Mucosa of descending colon (tissue), 3 donors: ENCODE results near the gene TADA2A. TPM values are rescaled to one million over a fixed set of nuclear protein-coding genes. Genes with fewer than 3 reads are reported as not detected.
A peak's percentile ranks its signal among the peaks of the same experiment; 100 is the strongest.

Source experiments
- ATAC-seq: fragments of 200-7000 bp; cut with Tn5 transposase; one replicate; pipeline ENCODE4 v1.9.1; 2020; ENCODE audit warnings: mild to moderate bottlenecking, moderate library complexity
- DNase-seq, 3 donors: peaks; one replicate each; pipeline ENCODE4 v3.0.0-alpha.2; 2020
- H3K36me3 ChIP-seq: fragments of 200-600 bp; one replicate; pipeline ENCODE4 v1.8.0; 2021; ENCODE audit warnings: low read depth, mild to moderate bottlenecking
- H3K4me1 ChIP-seq: fragments of 200-600 bp; one replicate; pipeline ENCODE4 v1.8.0; 2021; ENCODE audit warnings: low read depth, mild to moderate bottlenecking
- H3K4me3 ChIP-seq: fragments of 200-600 bp; one replicate; pipeline ENCODE4 v1.8.0; 2021; ENCODE audit warnings: mild to moderate bottlenecking
- H3K9me3 ChIP-seq: fragments of 200-600 bp; one replicate; pipeline ENCODE4 v1.8.0; 2021; ENCODE audit warnings: mild to moderate bottlenecking
- CTCF ChIP-seq: fragments of 200-600 bp; IDR thresholded peaks from one replicate; pipeline ENCODE4 v1.8.0; 2022; ENCODE audit warnings: antibody characterized with exemption, mild to moderate bottlenecking
- intact Hi-C, 2 donors: fragments of 100-400 bp; cut with DNase I in 1 of 2; cut with micrococcal nuclease in 1 of 2; formaldehyde crosslinking; loops; one replicate each; pipeline versions ENCODE4 v1.11.0 to v1.11.1; 2022; cut with DNase I, micrococcal nuclease
- total RNA-seq, 3 donors: library from RNA; stranded (reverse); fragmentation: NEBNext Ultra II Directional in 2 of 3; extraction: Animal tissue kit (Norgen Biotek cat#: 25700) in 2 of 3; gene quantifications; one replicate each; pipeline versions ENCODE4 v1.2.1 to v1.2.4, GENCODE V29; 2021 to 2023
- donor health status: DM: no; HTN: no; CAD: no; lungs with moderate emphysema.
- donor health status: DM: no; HTN: no; CAD: no.
- donor health status: DM: no; HTN: yes; CAD: no.

Gene TADA2A
- total RNA-seq, 3 donors from 2014 or later = 22.8 to 29.6 (median 28.0) TPM

GRCh38 chr17:37382056-37382455 is 24.6 kb upstream of the TADA2A start:
- no peak for ATAC-seq

GRCh38 chr17:37384560-37385149 is 22.0 kb upstream of the TADA2A start:
- TF ChIP-seq CTCF = no peak
- intact Hi-C loops = no loop called here
- H3K4me3 ChIP-seq = no peak overlapping the region
- H3K36me3 ChIP-seq = no peaks in the 10 kb centered on the region
- no peaks in the 10 kb centered on the region for H3K9me3 ChIP-seq
- ATAC-seq (no peak), DNase-seq (no peak)
- peaks cover 15% of the 10 kb centered on the region for H3K4me1 ChIP-seq

More at GRCh38 chr17:37382056-37382455, 24.6 kb upstream of the TADA2A start:
- no peaks in the 10 kb centered on the region for H3K9me3 ChIP-seq
- H3K4me1 ChIP-seq = peaks cover 12% of the 10 kb centered on the region
- H3K36me3 ChIP-seq = no peaks in the 10 kb centered on the region
- TF ChIP-seq CTCF = no peak
- DNase-seq = no peak
- H3K4me3 ChIP-seq = no peak overlapping the region
- intact Hi-C loops = no loop called here

GRCh38 chr17:37385474-37385990 is 21.2 kb upstream of the TADA2A start:
- H3K36me3 ChIP-seq = no peaks in the 10 kb centered on the region
- no peak for TF ChIP-seq CTCF
- ATAC-seq (peak; percentile 89), DNase-seq (no peak)
- no peak overlapping the region for H3K4me3 ChIP-seq
- H3K4me1 ChIP-seq = peaks cover 15% of the 10 kb centered on the region
- no peaks in the 10 kb centered on the region for H3K9me3 ChIP-seq
- intact Hi-C loops = no loop called here

- Histone ChIP-seq H3K4me1 (peaks cover 15% of the 10 kb centered on the region), H3K4me3 (no peak overlapping the region), H3K9me3 (no peaks in the 10 kb centered on the region), H3K36me3 (no peaks in the 10 kb centered on the region)
- no peak for DNase-seq
- intact Hi-C loops = no loop called here
- no peak for ATAC-seq
- TF ChIP-seq CTCF = no peak
Measured at GRCh38 chr17:37386462-37386861, 20.2 kb upstream of the TADA2A start.

GRCh38 chr17:37388266-37388665 is 18.4 kb upstream of the TADA2A start:
- ATAC-seq = no peak
- no peak for DNase-seq

More at GRCh38 chr17:37388266-37388665, 18.4 kb upstream of the TADA2A start:
- Histone ChIP-seq H3K36me3 (no peaks in the 10 kb centered on the region), H3K4me1 (peaks cover 18% of the 10 kb centered on the region), H3K4me3 (no peak overlapping the region), H3K9me3 (no peaks in the 10 kb centered on the region)
- no peak for TF ChIP-seq CTCF
- intact Hi-C loops = no loop called here
